GM18498 (cell line): Measurements from ENCODE around the gene CCNL1.
"Not testable (repeated sequence)": the region's sequence is repeated elsewhere in the genome, so short reads cannot be mapped to it uniquely, and the experiment has no call there.

Experiments used
- ATAC-seq: cut with Tn5 transposase; IDR thresholded peaks from one replicate; pipeline ENCODE4 v1.9.1; 2021; ENCODE audit warnings: mild to moderate bottlenecking, moderate library complexity; ENCODE audit not compliant: unreplicated experiment

CCNL1 gene

GRCh38 chr3:157107037-157107436 is 52.9 kb downstream of the CCNL1 start:
- no peak for ATAC-seq

GRCh38 chr3:157104928-157105652 is 54.9 kb downstream of the CCNL1 start:
- peak; percentile 54 for ATAC-seq

GRCh38 chr3:157104521-157104920 is 55.4 kb downstream of the CCNL1 start:
- no peak for ATAC-seq

- peak; percentile 5 for ATAC-seq
Observed at GRCh38 chr3:157103860-157104259, 56.1 kb downstream of the CCNL1 start.

GRCh38 chr3:157103280-157103679 is 56.7 kb downstream of the CCNL1 start:
- peak; percentile 94 for ATAC-seq

GRCh38 chr3:157102595-157102994 is 57.4 kb downstream of the CCNL1 start:
- ATAC-seq: not testable (repeated sequence)

GRCh38 chr3:157102098-157102497 is 57.8 kb downstream of the CCNL1 start:
- no peak for ATAC-seq

GRCh38 chr3:157101486-157101885 is 58.5 kb downstream of the CCNL1 start:
- no peak for ATAC-seq

- no peak for ATAC-seq
Observed at GRCh38 chr3:157100608-157101396, 59.1 kb downstream of the CCNL1 start.

GRCh38 chr3:157100096-157100477 is 59.9 kb downstream of the CCNL1 start:
- ATAC-seq: no peak

GRCh38 chr3:157099326-157100095 is 60.4 kb downstream of the CCNL1 start:
- no peak for ATAC-seq

- no peak for ATAC-seq
Observed at GRCh38 chr3:157098823-157099185, 61.1 kb downstream of the CCNL1 start.

GRCh38 chr3:157098121-157098822 is 61.7 kb downstream of the CCNL1 start:
- no peak for ATAC-seq
